ENCODE data around the gene CD55. TPM values are rescaled to one million over a fixed set of nuclear protein-coding genes. Genes with fewer than 3 reads are reported as not detected.

The CD55 gene
- total RNA-seq, 1 experiment from 2014 or later: 159 TPM

- Mint-ChIP-seq H3K36me3 (ENCODE audit: insufficient read depth, unreplicated experiment) (no peaks in the 10 kb centered on the region), H3K9me3 (ENCODE audit: unreplicated experiment) (peaks cover 13% of the 10 kb centered on the region), H3K4me3 (ENCODE audit: unreplicated experiment) (no peak overlapping the region), H3K27me3 (ENCODE audit: insufficient read depth, unreplicated experiment) (no peaks in the 10 kb centered on the region), H3K27ac (ENCODE audit: low read depth, unreplicated experiment) (no peak overlapping the region), H3K4me1 (ENCODE audit: insufficient read depth, unreplicated experiment) (peaks cover 10% of the 10 kb centered on the region)
- no TSS peak for BruUV-seq (replicated peaks)
- ChIA-PET CTCF (interaction anchor here (0.6 to 1.2 kb wide), 2 partner anchors 14 to 33 kb away, joined by 3 read pairs; no protein-coding TSS in a partner anchor), POLR2A (interaction anchor here (0.6 to 2.3 kb wide), 5 partner anchors 8 to 1578 kb away, joined by 3 to 9 read pairs (median 4); partner anchors contain the start of gene CD55)
- DNase-seq (ENCODE audit: unreplicated experiment): no peak
- no peak for TF ChIP-seq CTCF (IDR thresholded peaks at IDR 0.05; ENCODE audit: unreplicated experiment)
- intact Hi-C loops (cut with micrococcal nuclease): no loop called here
Observed at GRCh38 chr1:207300970-207301369, 20.5 kb upstream of the CD55 start.

- Mint-ChIP-seq H3K27me3 (ENCODE audit: insufficient read depth, unreplicated experiment) (no peaks in the 10 kb centered on the region), H3K36me3 (ENCODE audit: insufficient read depth, unreplicated experiment) (no peaks in the 10 kb centered on the region), H3K9me3 (ENCODE audit: unreplicated experiment) (peaks cover 13% of the 10 kb centered on the region), H3K27ac (ENCODE audit: low read depth, unreplicated experiment) (no peak overlapping the region), H3K4me1 (ENCODE audit: insufficient read depth, unreplicated experiment) (peaks cover 16% of the 10 kb centered on the region), H3K4me3 (ENCODE audit: unreplicated experiment) (no peak overlapping the region)
- no peak for DNase-seq (ENCODE audit: unreplicated experiment)
- intact Hi-C loops (cut with micrococcal nuclease): no loop called here
- CTCF ChIA-PET: interaction anchor here (0.7 kb wide), 1 partner anchor 1579 kb away, joined by 3 read pairs; no protein-coding TSS in a partner anchor
- no TSS peak for BruUV-seq (replicated peaks)
- POLR2A ChIA-PET: interaction anchor here (1.0 to 2.3 kb wide), 2 partner anchors 8 to 19 kb away, joined by 4 to 9 read pairs; partner anchors contain the start of gene CD55
- TF ChIP-seq CTCF (IDR thresholded peaks at IDR 0.05; ENCODE audit: unreplicated experiment): no peak
Observed at GRCh38 chr1:207302618-207303393, 18.7 kb upstream of the CD55 start.

- Mint-ChIP-seq H3K9me3 (ENCODE audit: unreplicated experiment) (peaks cover 13% of the 10 kb centered on the region), H3K4me3 (ENCODE audit: unreplicated experiment) (no peak overlapping the region), H3K4me1 (ENCODE audit: insufficient read depth, unreplicated experiment) (peaks cover 30% of the 10 kb centered on the region), H3K36me3 (ENCODE audit: insufficient read depth, unreplicated experiment) (no peaks in the 10 kb centered on the region), H3K27ac (ENCODE audit: low read depth, unreplicated experiment) (no peak overlapping the region), H3K27me3 (ENCODE audit: insufficient read depth, unreplicated experiment) (no peaks in the 10 kb centered on the region)
- ChIA-PET CTCF (interaction anchor here (0.7 to 1.1 kb wide), 3 partner anchors 16 to 717 kb away, joined by 3 read pairs; partner anchors contain the start of gene CD55), POLR2A (interaction anchor here (0.6 to 4.6 kb wide), 11 partner anchors 9 to 537 kb away, joined by 3 to 37 read pairs (median 4); partner anchors contain the start of gene CD55)
- peak; percentile 80 for DNase-seq (ENCODE audit: unreplicated experiment)
- BruUV-seq (replicated peaks): no TSS peak
- intact Hi-C loops (cut with micrococcal nuclease): no loop called here
- no peak for TF ChIP-seq CTCF (IDR thresholded peaks at IDR 0.05; ENCODE audit: unreplicated experiment)
Observed at GRCh38 chr1:207304710-207305488, 16.6 kb upstream of the CD55 start.

GRCh38 chr1:207305489-207305873 is 16.0 kb upstream of the CD55 start:
- no peak overlapping the region for H3K4me3 Mint-ChIP-seq (ENCODE audit: unreplicated experiment)
- ChIA-PET CTCF (interaction anchor here (0.7 to 1.1 kb wide), 3 partner anchors 16 to 717 kb away, joined by 3 read pairs; partner anchors contain the start of gene CD55), POLR2A (interaction anchor here (0.8 to 4.6 kb wide), 7 partner anchors 12 to 299 kb away, joined by 3 to 37 read pairs (median 5); partner anchors contain the start of gene CD55)
- DNase-seq (ENCODE audit: unreplicated experiment): no peak
- H3K9me3 Mint-ChIP-seq (ENCODE audit: unreplicated experiment): peaks cover 13% of the 10 kb centered on the region
- no peaks in the 10 kb centered on the region for H3K27me3 Mint-ChIP-seq (ENCODE audit: insufficient read depth, unreplicated experiment)
- H3K4me1 Mint-ChIP-seq (ENCODE audit: insufficient read depth, unreplicated experiment): peaks cover 34% of the 10 kb centered on the region
- intact Hi-C loops (cut with micrococcal nuclease): no loop called here
- H3K27ac Mint-ChIP-seq (ENCODE audit: low read depth, unreplicated experiment): no peak overlapping the region
- BruUV-seq (replicated peaks): no TSS peak
- TF ChIP-seq CTCF (IDR thresholded peaks at IDR 0.05; ENCODE audit: unreplicated experiment): no peak
- no peaks in the 10 kb centered on the region for H3K36me3 Mint-ChIP-seq (ENCODE audit: insufficient read depth, unreplicated experiment)

Measured in MCF 10A (cell line).